Measurements from ENCODE around the gene SCAMP1. TPM values are rescaled to one million over a fixed set of nuclear protein-coding genes. Genes with fewer than 3 reads are reported as not detected.

Gene SCAMP1
- total RNA-seq, 1 experiment from 2014 or later = 26.4 TPM

DNA sequence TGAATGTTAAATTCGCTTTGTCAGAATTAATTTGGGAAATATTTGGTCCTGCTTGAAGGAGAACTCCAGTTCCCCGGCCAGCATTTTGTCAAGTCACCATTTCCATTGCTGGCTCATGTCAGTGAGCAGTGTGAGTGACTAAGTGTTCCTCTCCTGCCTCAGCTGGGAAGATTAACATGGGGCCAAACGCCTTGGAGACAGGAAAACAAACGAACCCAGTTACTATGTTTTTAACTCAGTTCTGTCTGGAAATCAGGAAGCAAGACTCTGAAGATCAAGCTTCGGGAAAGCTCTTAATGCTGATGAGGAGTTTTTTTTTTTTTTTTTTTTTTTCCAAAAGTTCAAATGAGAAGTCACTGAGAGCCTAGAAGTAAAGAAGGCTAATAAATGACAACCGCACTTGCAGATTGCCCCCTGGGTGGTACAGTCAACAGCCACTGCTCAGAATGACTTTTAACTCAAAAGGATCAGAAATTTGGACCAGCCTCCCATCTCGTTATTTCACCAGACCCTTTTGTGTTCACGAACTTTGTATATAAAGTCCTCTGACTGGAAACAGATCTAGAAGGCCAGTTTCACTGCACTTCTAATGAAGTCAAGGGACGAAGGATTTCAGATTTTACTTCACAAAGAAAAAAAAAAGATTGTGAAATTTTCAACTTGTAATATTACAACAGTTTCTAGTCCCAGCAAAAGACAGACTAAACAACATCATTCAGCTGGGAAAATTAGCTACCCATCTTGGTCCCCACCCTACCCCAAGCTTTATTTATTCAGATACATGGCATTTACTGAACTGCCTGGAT, 166.8 kb downstream of the SCAMP1 start:
- H3K9ac ChIP-seq (ENCODE audit: low read length) = peak overlapping the region; percentile 65; the same call in 1 of the 2 replicates
- H2AFZ ChIP-seq (ENCODE audit: low read length) = no peak overlapping the region
- peak overlapping the region; percentile 93 for H3K27ac ChIP-seq (ENCODE audit: low read length)
- H3K27me3 ChIP-seq (ENCODE audit: low read length) = no peaks in the 10 kb centered on the region
- TF ChIP-seq EZH2phosphoT487 (IDR thresholded peaks at IDR 0.05; ENCODE audit: borderline replicate concordance, low read length) (no peak), EZH2 (IDR thresholded peaks at IDR 0.05; ENCODE audit: low read length, unreplicated experiment) (no peak)
- peak overlapping the region; percentile 73; the same call in 1 of the 2 replicates for H3K4me2 ChIP-seq (ENCODE audit: low read length)
- no peaks in the 10 kb centered on the region for H3K9me2 ChIP-seq (replicated peaks; ENCODE audit: low read length)
- ChIA-PET POLR2A (ENCODE audit: unreplicated experiment) (no interaction called here), CTCF (no interaction called here)
- ATAC-seq = no peak
- H4K20me1 ChIP-seq (ENCODE audit: low read length) = no peaks in the 10 kb centered on the region
- no peaks in the 10 kb centered on the region for H3F3A ChIP-seq (ENCODE audit: low read length, unreplicated experiment)
- H3K4me1 ChIP-seq (ENCODE audit: insufficient read depth, low read length) = peaks cover 40% of the 10 kb centered on the region
- no peaks in the 10 kb centered on the region for H3K36me3 ChIP-seq (ENCODE audit: low read depth, low read length)
- no peak overlapping the region for H3K4me3 ChIP-seq (ENCODE audit: low read length)
- BruUV-seq (replicated peaks) = no TSS peak
- H3K9me3 ChIP-seq (ENCODE audit: low read length) = no peaks in the 10 kb centered on the region
- DNase-seq = peak; percentile 52
- intact Hi-C loops (cut with micrococcal nuclease) = loop anchor here (2.0 kb wide), 1 partner anchor 166 kb away; the partner anchor contains the start of gene SCAMP1
- H3K79me2 ChIP-seq (ENCODE audit: low read length) = peaks cover 21% of the 10 kb centered on the region

DNA sequence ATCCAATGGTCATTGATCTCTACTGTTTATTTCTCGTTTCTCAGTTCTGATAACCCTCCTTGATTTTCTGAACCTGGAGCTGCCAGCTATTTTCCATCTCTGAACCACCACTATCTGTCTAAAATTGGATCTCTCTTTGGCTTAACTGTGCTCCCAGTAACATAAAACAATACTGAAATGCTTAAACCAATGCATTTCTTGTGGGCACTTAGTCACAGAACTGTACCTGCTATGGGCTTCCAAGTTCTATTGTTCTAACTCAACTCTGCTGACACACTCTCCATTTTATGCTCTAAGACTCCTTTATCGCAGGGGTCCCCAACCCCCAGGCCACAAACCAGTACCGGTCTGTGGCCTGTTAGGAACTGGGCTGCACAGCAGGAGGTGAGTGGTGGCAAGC, 167.5 kb downstream of the SCAMP1 start:
- intact Hi-C loops (cut with micrococcal nuclease) = loop anchor here (2.0 kb wide), 1 partner anchor 167 kb away; the partner anchor contains the start of gene SCAMP1
- no peaks in the 10 kb centered on the region for H4K20me1 ChIP-seq (ENCODE audit: low read length)
- H3F3A ChIP-seq (ENCODE audit: low read length, unreplicated experiment) = no peaks in the 10 kb centered on the region
- H3K4me1 ChIP-seq (ENCODE audit: insufficient read depth, low read length) = peaks cover 40% of the 10 kb centered on the region
- no TSS peak for BruUV-seq (replicated peaks)
- H2AFZ ChIP-seq (ENCODE audit: low read length) = no peak overlapping the region
- no peak overlapping the region for H3K4me3 ChIP-seq (ENCODE audit: low read length)
- CTCF ChIA-PET = no interaction called here
- no peaks in the 10 kb centered on the region for H3K9me3 ChIP-seq (ENCODE audit: low read length)
- no peak for TF ChIP-seq EZH2 (IDR thresholded peaks at IDR 0.05; ENCODE audit: low read length, unreplicated experiment)
- no peak for TF ChIP-seq EZH2phosphoT487 (IDR thresholded peaks at IDR 0.05; ENCODE audit: borderline replicate concordance, low read length)
- TF ChIP-seq, protein P1, sequence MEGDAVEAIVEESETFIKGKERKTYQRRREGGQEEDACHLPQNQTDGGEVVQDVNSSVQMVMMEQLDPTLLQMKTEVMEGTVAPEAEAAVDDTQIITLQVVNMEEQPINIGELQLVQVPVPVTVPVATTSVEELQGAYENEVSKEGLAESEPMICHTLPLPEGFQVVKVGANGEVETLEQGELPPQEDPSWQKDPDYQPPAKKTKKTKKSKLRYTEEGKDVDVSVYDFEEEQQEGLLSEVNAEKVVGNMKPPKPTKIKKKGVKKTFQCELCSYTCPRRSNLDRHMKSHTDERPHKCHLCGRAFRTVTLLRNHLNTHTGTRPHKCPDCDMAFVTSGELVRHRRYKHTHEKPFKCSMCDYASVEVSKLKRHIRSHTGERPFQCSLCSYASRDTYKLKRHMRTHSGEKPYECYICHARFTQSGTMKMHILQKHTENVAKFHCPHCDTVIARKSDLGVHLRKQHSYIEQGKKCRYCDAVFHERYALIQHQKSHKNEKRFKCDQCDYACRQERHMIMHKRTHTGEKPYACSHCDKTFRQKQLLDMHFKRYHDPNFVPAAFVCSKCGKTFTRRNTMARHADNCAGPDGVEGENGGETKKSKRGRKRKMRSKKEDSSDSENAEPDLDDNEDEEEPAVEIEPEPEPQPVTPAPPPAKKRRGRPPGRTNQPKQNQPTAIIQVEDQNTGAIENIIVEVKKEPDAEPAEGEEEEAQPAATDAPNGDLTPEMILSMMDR (conservative IDR thresholded peaks at IDR 0.05; ENCODE audit: low read depth, low read length) = no peak
- ATAC-seq (no peak), DNase-seq (no peak)
- no peaks in the 10 kb centered on the region for H3K36me3 ChIP-seq (ENCODE audit: low read depth, low read length)
- H3K27ac ChIP-seq (ENCODE audit: low read length) = peak overlapping the region; percentile 45
- no peak overlapping the region for H3K4me2 ChIP-seq (ENCODE audit: low read length)
- POLR2A ChIA-PET (ENCODE audit: unreplicated experiment) = no interaction called here
- H3K9me2 ChIP-seq (replicated peaks; ENCODE audit: low read length) = no peaks in the 10 kb centered on the region
- H3K9ac ChIP-seq (ENCODE audit: low read length) = no peak overlapping the region
- peaks cover 21% of the 10 kb centered on the region for H3K79me2 ChIP-seq (ENCODE audit: low read length)
- H3K27me3 ChIP-seq (ENCODE audit: low read length) = no peaks in the 10 kb centered on the region

Other genes starting within 250 kb of the SCAMP1 start
- 25.7 and 26.3 TPM in 2 replicates for gene AP3B1, start 65.9 kb upstream of the SCAMP1 start, total RNA-seq (2014; rRNA removed)

Measured in PC-3 (cell line).